Smooth muscle cell (in vitro differentiated cells): Measurements from ENCODE around the gene SAP30BP. TPM values are rescaled to one million over a fixed set of nuclear protein-coding genes. Genes with fewer than 3 reads are reported as not detected.

Experiments used
- DNase-seq: peaks from one replicate; lab custom pipeline; 2025; ENCODE audit not compliant: unreplicated experiment; lab: John Stamatoyannopoulos, UW
- H2AFZ ChIP-seq: fragments of 200-600 bp; sonication (generic); 2 replicates; pipeline ENCODE4 v1.6.0; 2016; ENCODE audit warnings: antibody characterized with exemption, low read depth, mild to moderate bottlenecking
- H3F3A ChIP-seq: fragments of 200-600 bp; sonication (generic); 2 replicates; pipeline ENCODE4 v1.6.0; 2017; ENCODE audit warnings: antibody characterized with exemption, low read depth
- H3K27ac ChIP-seq: fragments of 200-600 bp; sonication (generic); 2 replicates; pipeline ENCODE4 v1.5.1; 2016; ENCODE audit warnings: low read depth, mild to moderate bottlenecking
- H3K27me3 ChIP-seq: fragments of 200-600 bp; sonication (generic); 2 replicates; pipeline ENCODE4 v1.6.1; 2016; ENCODE audit warnings: low read depth, mild to moderate bottlenecking
- H3K36me3 ChIP-seq: fragments of 200-600 bp; sonication (generic); 2 replicates; pipeline ENCODE4 v1.5.1; 2016; ENCODE audit warnings: low read depth
- H3K4me1 ChIP-seq: fragments of 200-600 bp; sonication (generic); 2 replicates; pipeline ENCODE4 v1.5.1; 2016; ENCODE audit warnings: low read depth
- H3K4me2 ChIP-seq: fragments of 200-600 bp; sonication (generic); 2 replicates; pipeline ENCODE4 v1.6.0; 2016; ENCODE audit warnings: mild to moderate bottlenecking
- H3K4me3 ChIP-seq: fragments of 200-600 bp; sonication (generic); 2 replicates; pipeline ENCODE4 v1.5.1; 2016; ENCODE audit warnings: mild to moderate bottlenecking
- H3K79me2 ChIP-seq: fragments of 200-600 bp; sonication (generic); 2 replicates; pipeline ENCODE4 v1.6.0; 2016; ENCODE audit warnings: low read depth, mild to moderate bottlenecking
- H3K9ac ChIP-seq: fragments of 200-600 bp; sonication (generic); 2 replicates; pipeline ENCODE4 v1.6.0; 2016; ENCODE audit warnings: low read depth
- H3K9me3 ChIP-seq: fragments of 200-600 bp; sonication (generic); replicated peaks from 2 replicates; pipeline ENCODE4 v1.5.1; 2016; ENCODE audit warnings: low read depth
- H4K20me1 ChIP-seq: fragments of 200-600 bp; sonication (generic); 2 replicates; pipeline ENCODE4 v1.6.0; 2016; ENCODE audit warnings: low read depth
- WGBS: methylation state at CpG from one replicate; pipeline ENCODE4 v1.1.7; 2016; ENCODE audit warnings: low lambda C conversion rate; 5-methylcytosine and 5-hydroxymethylcytosine counted together
- polyA plus RNA-seq: library from polyadenylated mRNA; unstranded; fragments of >200 nt; fragmentation: Nextera tagmentation; extraction: Ambion mirVana; gene quantifications from 2 replicates; pipeline ENCODE4 v1.2.1, GENCODE V29; 2016
- total RNA-seq: library from RNA; depleted of rRNA; stranded (reverse); fragments of >200 nt; gene quantifications from 2 replicates; pipeline ENCODE4 v1.2.3, GENCODE V29; 2014
- TF ChIP-seq, protein P1 (sequence below): fragments of 200-600 bp; sonication (generic); IDR thresholded peaks from 2 replicates; pipeline ENCODE4 v1.5.1; 2017; ENCODE audit warnings: borderline replicate concordance, mild to moderate bottlenecking, antibody characterized with exemption; ENCODE audit not compliant: insufficient read depth, poor library complexity, severe bottlenecking

The SAP30BP gene
- total and polyA plus RNA-seq, 2 experiments from 2014 or later: 75.4 to 135 TPM

DNA sequence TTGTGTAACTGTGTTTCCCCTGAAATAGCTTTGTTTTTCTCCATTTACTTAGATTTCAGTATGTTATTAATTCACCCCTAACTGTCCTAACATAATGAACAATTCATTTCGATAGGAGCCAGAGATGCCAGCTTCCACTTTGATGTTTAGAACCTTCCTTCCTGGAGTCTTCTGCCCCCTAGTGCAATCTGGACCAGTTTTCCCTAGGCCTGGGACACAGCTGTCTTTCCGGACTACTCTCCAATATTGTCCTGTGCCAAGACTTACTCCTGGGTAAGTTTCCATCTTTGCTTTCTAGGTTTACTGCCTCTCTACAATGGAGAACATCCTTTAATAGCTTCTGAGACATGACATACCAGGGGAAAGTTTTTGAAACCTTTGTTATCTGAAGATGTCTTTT is 13.0 kb upstream of the SAP30BP start:
- no peak for DNase-seq
- WGBS: 88% methylated on average over 2 of the region's 2 CpGs

DNA sequence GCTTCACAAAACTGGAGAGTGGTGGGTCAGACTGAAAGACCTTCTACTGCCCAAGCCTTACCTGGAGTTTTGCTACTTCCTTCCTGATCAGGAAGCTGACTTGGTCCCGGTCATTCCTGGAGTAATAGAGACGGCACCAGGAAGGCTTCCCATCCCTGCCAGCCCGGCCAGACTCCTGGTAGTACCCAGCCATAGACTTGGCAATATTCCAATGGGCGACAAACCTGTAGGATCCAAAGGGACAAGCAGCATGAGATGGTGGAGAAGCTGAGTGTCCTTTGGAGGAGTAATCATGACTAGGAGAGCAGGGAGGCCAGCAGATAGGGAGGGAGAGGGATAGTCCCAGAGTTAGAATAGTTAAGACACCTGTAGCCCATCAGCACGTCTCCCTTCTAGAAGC is 8.9 kb upstream of the SAP30BP start:
- Histone ChIP-seq H3K9ac (no peak overlapping the region), H3K27ac (no peak overlapping the region), H3K36me3 (no peaks in the 10 kb centered on the region), H3K9me3 (no peaks in the 10 kb centered on the region), H3K79me2 (no peaks in the 10 kb centered on the region), H3K27me3 (no peaks in the 10 kb centered on the region), H4K20me1 (no peaks in the 10 kb centered on the region), H3K4me1 (no peaks in the 10 kb centered on the region), H2AFZ (no peak overlapping the region), H3K4me3 (no peak overlapping the region), H3K4me2 (no peak overlapping the region), H3F3A (no peaks in the 10 kb centered on the region)
- no peak for DNase-seq
- 94% methylated on average over 5 of the region's 5 CpGs for WGBS
- TF ChIP-seq, protein P1, sequence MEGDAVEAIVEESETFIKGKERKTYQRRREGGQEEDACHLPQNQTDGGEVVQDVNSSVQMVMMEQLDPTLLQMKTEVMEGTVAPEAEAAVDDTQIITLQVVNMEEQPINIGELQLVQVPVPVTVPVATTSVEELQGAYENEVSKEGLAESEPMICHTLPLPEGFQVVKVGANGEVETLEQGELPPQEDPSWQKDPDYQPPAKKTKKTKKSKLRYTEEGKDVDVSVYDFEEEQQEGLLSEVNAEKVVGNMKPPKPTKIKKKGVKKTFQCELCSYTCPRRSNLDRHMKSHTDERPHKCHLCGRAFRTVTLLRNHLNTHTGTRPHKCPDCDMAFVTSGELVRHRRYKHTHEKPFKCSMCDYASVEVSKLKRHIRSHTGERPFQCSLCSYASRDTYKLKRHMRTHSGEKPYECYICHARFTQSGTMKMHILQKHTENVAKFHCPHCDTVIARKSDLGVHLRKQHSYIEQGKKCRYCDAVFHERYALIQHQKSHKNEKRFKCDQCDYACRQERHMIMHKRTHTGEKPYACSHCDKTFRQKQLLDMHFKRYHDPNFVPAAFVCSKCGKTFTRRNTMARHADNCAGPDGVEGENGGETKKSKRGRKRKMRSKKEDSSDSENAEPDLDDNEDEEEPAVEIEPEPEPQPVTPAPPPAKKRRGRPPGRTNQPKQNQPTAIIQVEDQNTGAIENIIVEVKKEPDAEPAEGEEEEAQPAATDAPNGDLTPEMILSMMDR: no peak

More for the DNA sequence above, 13.0 kb upstream of the SAP30BP start:
- Histone ChIP-seq H3F3A (no peaks in the 10 kb centered on the region), H3K4me3 (no peak overlapping the region), H3K27ac (no peak overlapping the region), H3K9me3 (no peaks in the 10 kb centered on the region), H4K20me1 (no peaks in the 10 kb centered on the region), H3K9ac (no peak overlapping the region), H3K4me1 (no peaks in the 10 kb centered on the region), H2AFZ (no peak overlapping the region), H3K4me2 (no peak overlapping the region), H3K27me3 (no peaks in the 10 kb centered on the region), H3K79me2 (no peaks in the 10 kb centered on the region), H3K36me3 (no peaks in the 10 kb centered on the region)
- TF ChIP-seq, protein P1: no peak

DNA sequence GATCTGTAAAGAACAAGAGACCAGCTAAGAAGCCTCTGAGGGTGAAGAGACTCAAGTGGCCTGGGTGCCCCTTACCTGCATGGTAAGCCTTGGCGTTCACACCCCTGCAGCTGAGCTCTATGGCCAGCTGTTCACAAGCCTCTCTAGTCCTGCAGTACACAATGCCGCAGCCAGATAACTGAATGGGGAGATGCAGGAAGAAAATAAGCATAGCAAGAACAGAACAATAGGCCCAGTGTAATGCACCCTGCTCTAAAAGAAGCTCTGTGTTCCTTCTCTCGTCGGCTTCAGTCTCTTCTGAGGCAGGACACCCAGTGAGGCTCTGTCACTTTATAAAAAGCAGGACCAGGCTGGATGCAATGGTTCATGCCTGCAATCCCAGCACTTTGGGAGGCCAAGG is 5.6 kb upstream of the SAP30BP start:
- TF ChIP-seq, protein P1: no peak
- H3K27me3 ChIP-seq: no peaks in the 10 kb centered on the region
- H3K9ac ChIP-seq: no peak overlapping the region
- H3K27ac ChIP-seq: no peak overlapping the region
- H4K20me1 ChIP-seq: no peaks in the 10 kb centered on the region
- no peaks in the 10 kb centered on the region for H3K36me3 ChIP-seq
- H3K4me3 ChIP-seq: no peak overlapping the region
- no peaks in the 10 kb centered on the region for H3F3A ChIP-seq
- H3K9me3 ChIP-seq: no peaks in the 10 kb centered on the region
- peaks cover 8% of the 10 kb centered on the region for H3K79me2 ChIP-seq
- no peak overlapping the region for H3K4me2 ChIP-seq
- no peak overlapping the region for H2AFZ ChIP-seq
- no peak for DNase-seq
- 100% methylated on average over 4 of the region's 4 CpGs for WGBS
- H3K4me1 ChIP-seq: peaks cover 7% of the 10 kb centered on the region

DNA sequence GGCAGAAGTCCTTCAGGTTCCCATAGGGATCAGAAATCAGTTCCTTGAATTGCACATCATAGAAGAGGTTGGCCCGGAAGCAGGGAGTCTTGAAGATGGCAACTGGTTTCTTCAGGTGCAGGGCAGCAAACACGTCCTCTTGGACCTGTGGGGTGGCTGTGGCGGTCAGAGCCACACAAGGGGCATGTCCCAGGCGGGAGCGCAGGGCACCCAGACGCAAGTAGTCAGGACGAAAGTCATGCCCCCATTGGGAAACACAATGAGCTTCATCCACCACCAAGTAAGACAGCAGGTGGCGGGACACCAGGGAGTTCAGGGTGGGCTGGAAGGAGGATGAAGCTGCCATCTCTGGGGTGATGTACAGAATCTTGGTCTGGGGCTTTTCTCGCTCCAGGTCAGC is 4.6 kb upstream of the SAP30BP start:
- Histone ChIP-seq H3K4me3 (no peak overlapping the region), H3K4me1 (peaks cover 7% of the 10 kb centered on the region), H3K79me2 (peaks cover 16% of the 10 kb centered on the region), H4K20me1 (no peaks in the 10 kb centered on the region), H3K9me3 (no peaks in the 10 kb centered on the region), H3F3A (no peaks in the 10 kb centered on the region), H2AFZ (no peak overlapping the region), H3K27me3 (no peaks in the 10 kb centered on the region), H3K9ac (no peak overlapping the region), H3K27ac (no peak overlapping the region), H3K36me3 (no peaks in the 10 kb centered on the region), H3K4me2 (no peak overlapping the region)
- 98% methylated on average over 9 of the region's 9 CpGs for WGBS
- DNase-seq: no peak
- TF ChIP-seq, protein P1: no peak
